GM12874 (cell line): ENCODE measurements around the gene NELFE.

Source experiments
- CTCF ChIP-seq: IDR thresholded peaks from 2 replicates; pipeline ENCODE4 v1.5.1; 2011; ENCODE audit warnings: low read depth, mild to moderate bottlenecking, control low read depth, low read length, moderate library complexity; ENCODE audit not compliant: insufficient read depth

Gene NELFE

GRCh38 chr6:31920811-31921210, 38.0 kb downstream of the NELFE start:
- TF ChIP-seq CTCF = no peak

DNA sequence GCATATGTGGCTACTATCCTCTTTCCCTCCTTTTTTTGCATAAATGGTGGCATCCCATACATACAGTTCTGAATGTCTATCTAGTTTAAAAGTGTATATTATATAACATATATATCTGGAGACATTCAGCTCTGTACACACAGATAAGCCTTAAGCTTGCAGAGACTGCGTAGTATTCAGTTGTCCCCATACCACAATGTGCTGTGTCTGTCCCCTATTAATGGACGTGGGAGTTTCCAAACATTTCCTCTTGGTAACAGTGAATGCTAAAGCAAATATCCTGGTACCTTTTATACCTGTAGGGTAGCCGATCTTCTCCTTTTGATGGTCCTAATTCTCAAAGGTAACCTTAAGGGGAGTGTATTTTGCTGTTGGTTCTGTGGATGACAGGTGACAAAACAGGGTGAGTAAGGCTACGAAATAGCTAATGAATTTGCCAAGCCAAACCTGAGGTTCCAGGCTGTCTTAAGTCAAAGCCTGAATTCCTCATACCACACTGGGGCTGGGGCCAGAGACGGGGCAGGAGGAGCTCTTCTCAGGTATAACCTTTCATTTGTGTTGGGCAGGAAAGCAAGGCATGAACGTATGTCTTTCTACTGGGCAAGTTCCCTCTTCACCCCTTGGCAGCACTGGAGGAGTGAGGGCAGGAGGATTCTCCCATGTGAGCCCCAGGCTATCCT, 39.0 kb downstream of the NELFE start:
- TF ChIP-seq CTCF = no peak

GRCh38 chr6:31918069-31918720, 40.6 kb downstream of the NELFE start:
- TF ChIP-seq CTCF = no peak

- TF ChIP-seq CTCF = no peak
Observed at GRCh38 chr6:31915756-31916155, 43.0 kb downstream of the NELFE start.

GRCh38 chr6:31915351-31915750, 43.4 kb downstream of the NELFE start:
- TF ChIP-seq CTCF = no peak

DNA sequence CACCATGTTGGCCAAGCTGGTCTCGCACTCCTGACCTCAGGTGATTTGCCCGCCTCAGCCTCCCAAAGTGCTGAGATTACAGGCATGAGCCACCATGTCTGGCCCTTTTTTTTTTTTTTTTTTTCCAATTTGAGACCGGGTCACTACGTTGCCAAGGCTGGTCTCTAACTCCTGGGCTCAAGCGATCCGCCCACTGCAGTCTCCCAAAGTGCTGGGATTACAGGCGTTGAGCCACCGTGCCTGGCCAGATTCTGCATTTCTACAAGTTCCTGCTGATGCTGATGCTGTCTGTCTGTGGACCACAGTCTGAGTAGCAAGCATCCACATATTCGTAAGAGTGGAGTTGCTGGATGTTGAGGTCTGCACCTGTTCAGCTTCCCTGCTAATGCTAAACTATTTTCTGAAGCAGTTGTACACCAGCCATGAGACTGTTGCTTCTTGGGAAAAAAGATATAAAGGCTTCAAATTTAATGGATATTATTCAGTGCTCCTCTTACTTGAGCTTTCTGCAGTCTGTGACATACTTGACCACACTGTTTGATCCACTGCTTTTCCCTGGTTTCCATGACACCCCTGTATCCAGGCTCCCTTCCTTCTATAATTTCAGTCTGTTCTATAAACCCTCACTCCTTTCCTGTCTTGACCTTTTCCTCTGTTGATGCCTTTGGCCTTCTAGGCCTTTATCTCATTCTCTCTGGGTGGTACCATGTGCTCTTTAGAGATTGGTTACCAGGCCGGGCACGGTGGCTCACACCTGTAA, 46.8 kb downstream of the NELFE start:
- TF ChIP-seq CTCF = no peak

DNA sequence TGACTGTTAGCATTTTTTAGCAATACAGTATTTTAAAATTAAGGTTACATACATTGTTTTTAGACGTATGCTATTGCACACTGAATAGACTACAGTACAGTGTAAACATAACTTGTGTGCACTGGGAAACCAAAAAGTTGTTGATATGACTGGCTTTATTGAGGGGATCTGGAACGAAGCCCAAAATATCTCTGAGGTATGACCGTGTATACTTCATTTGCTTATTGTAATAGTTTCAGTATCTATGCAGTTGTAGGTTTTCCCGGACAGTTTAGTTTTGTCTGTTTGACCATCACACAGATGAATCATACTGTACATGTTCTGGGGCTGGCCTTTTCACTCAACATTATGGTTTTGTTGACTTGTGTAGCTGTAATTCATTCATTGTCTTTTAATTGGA, 50.0 kb downstream of the NELFE start:
- no peak for TF ChIP-seq CTCF
